ENCODE measurements around the gene LRRFIP2. TPM values are rescaled to one million over a fixed set of nuclear protein-coding genes. Genes with fewer than 3 reads are reported as not detected.
A peak's percentile ranks its signal among the peaks of the same experiment; 100 is the strongest.

Gene LRRFIP2
- total and polyA plus RNA-seq, 11 donors: 67.7 to 161 (median 112) TPM

DNA sequence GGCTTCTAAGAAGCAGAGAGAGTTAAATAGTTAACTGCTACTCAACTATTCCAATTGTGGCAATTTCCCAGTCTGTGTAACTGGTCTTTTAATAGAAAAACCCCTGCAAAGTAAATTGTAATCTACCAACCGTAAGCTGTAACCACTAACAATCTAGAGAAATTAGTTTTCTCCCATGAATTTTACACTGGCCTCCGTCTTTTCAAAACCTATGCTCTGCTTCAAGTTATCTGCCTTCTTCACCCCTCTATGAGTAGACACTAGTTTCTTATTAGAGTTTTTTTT lies 42.6 kb downstream of the LRRFIP2 start:
- intact Hi-C loops (cut with DNase I): no loop called here
- DNase-seq (no peak), ATAC-seq (peak in 1 of 4 donors; percentile 6)
- Histone ChIP-seq H3K4me1 (peaks cover 2 to 60% (median 22%) of the 10 kb centered on the region in 12 donors), H3K4me3 (no peak overlapping the region), H3K27ac (peak overlapping the region in 5 of 12 donors; percentile 5 to 33 (median 8)), H3K27me3 (no peaks in the 10 kb centered on the region), H3K36me3 (peaks cover 0 to 7% (median 0%) of the 10 kb centered on the region in 9 donors), H3K9me3 (no peaks in the 10 kb centered on the region)
- TF ChIP-seq, protein P1, sequence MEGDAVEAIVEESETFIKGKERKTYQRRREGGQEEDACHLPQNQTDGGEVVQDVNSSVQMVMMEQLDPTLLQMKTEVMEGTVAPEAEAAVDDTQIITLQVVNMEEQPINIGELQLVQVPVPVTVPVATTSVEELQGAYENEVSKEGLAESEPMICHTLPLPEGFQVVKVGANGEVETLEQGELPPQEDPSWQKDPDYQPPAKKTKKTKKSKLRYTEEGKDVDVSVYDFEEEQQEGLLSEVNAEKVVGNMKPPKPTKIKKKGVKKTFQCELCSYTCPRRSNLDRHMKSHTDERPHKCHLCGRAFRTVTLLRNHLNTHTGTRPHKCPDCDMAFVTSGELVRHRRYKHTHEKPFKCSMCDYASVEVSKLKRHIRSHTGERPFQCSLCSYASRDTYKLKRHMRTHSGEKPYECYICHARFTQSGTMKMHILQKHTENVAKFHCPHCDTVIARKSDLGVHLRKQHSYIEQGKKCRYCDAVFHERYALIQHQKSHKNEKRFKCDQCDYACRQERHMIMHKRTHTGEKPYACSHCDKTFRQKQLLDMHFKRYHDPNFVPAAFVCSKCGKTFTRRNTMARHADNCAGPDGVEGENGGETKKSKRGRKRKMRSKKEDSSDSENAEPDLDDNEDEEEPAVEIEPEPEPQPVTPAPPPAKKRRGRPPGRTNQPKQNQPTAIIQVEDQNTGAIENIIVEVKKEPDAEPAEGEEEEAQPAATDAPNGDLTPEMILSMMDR (IDR thresholded peaks at IDR 0.05): no peak
- TF ChIP-seq POLR2A (IDR thresholded peaks at IDR 0.05): no peak
- WGBS, 4 donors: 36 to 40% (median 37%) methylated on average over 2 of the region's 2 CpGs

GRCh38 chr3:37130984-37131859 lies 43.2 kb downstream of the LRRFIP2 start:
- no peaks in the 10 kb centered on the region for H3K9me3 ChIP-seq
- no peak overlapping the region for H3K4me3 ChIP-seq
- H3K27ac ChIP-seq: peak overlapping the region in 5 of 12 donors; percentile 5 to 33 (median 8)
- DNase-seq (no peak), ATAC-seq (peak in 3 of 4 donors; percentile 30 to 44 (median 32))
- TF ChIP-seq POLR2A (IDR thresholded peaks at IDR 0.05): no peak
- TF ChIP-seq, protein P1 (IDR thresholded peaks at IDR 0.05): no peak
- 47 to 54% (median 51%) methylated on average over 5 of the region's 5 CpGs for WGBS, 4 donors
- H3K27me3 ChIP-seq: no peaks in the 10 kb centered on the region
- intact Hi-C loops (cut with DNase I): no loop called here
- H3K4me1 ChIP-seq: peaks cover 2 to 60% (median 22%) of the 10 kb centered on the region in 12 donors
- peaks cover 0 to 12% (median 0%) of the 10 kb centered on the region in 9 donors for H3K36me3 ChIP-seq

DNA sequence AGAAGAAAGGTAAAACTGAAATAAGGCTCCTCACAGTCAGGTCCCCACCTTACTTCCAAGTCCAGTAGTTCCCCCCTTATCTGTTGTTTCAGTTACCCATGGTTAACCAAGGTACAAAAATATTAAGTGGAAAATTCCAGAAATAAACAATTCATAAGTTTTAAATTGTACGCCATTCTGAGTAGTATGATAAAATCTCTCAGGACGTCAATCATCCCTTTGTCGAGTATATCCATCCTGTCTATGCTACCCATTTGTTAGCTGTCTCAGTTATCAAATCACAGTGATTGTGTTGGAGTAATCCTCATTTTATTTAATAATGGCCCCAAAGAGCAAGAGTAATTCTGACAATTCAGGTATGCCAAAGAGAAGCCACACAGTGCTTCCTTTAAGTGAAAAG lies 43.9 kb downstream of the LRRFIP2 start:
- H3K27me3 ChIP-seq: no peaks in the 10 kb centered on the region
- no peak overlapping the region for H3K4me3 ChIP-seq
- ATAC-seq (no peak), DNase-seq (no peak)
- H3K27ac ChIP-seq: no peak overlapping the region
- WGBS, 4 donors: 83 to 89% (median 85%) methylated on average over 3 of the region's 3 CpGs
- intact Hi-C loops (cut with DNase I): no loop called here
- TF ChIP-seq, protein P1 (IDR thresholded peaks at IDR 0.05): no peak
- TF ChIP-seq POLR2A (IDR thresholded peaks at IDR 0.05): no peak
- no peaks in the 10 kb centered on the region for H3K9me3 ChIP-seq
- peaks cover 0 to 13% (median 0%) of the 10 kb centered on the region in 9 donors for H3K36me3 ChIP-seq
- H3K4me1 ChIP-seq: peaks cover 2 to 55% (median 24%) of the 10 kb centered on the region in 12 donors

- no peak overlapping the region for H3K4me3 ChIP-seq
- no peak for TF ChIP-seq POLR2A (IDR thresholded peaks at IDR 0.05)
- TF ChIP-seq, protein P1 (IDR thresholded peaks at IDR 0.05): no peak
- no peak overlapping the region for H3K27ac ChIP-seq
- ATAC-seq (no peak), DNase-seq (no peak)
- WGBS, 4 donors: 90 to 98% (median 96%) methylated on average over 3 of the region's 3 CpGs
- H3K9me3 ChIP-seq: no peaks in the 10 kb centered on the region
- H3K4me1 ChIP-seq: peaks cover 5 to 59% (median 28%) of the 10 kb centered on the region in 12 donors
- H3K36me3 ChIP-seq: peaks cover 0 to 13% (median 0%) of the 10 kb centered on the region in 9 donors
- intact Hi-C loops (cut with DNase I): no loop called here
- no peaks in the 10 kb centered on the region for H3K27me3 ChIP-seq
Measured at GRCh38 chr3:37129871-37130270, 44.5 kb downstream of the LRRFIP2 start.

All from heart left ventricle (tissue), 16 donors.